GM12873 (cell line): ENCODE measurements around the gene PDZD4.

ENCODE experiments used
- CTCF ChIP-seq: IDR thresholded peaks from 2 replicates; pipeline ENCODE4 v1.5.1; 2012; ENCODE audit warnings: low read depth, mild to moderate bottlenecking, moderate library complexity, low read length, control low read depth; ENCODE audit not compliant: insufficient read depth; ENCODE audit errors: missing control alignments

PDZD4 gene

GRCh38 chrX:153875391-153876111 lies 45.2 kb upstream of the PDZD4 start:
- TF ChIP-seq CTCF = no peak

GRCh38 chrX:153874366-153875125 lies 44.2 kb upstream of the PDZD4 start:
- TF ChIP-seq CTCF = no peak

GRCh38 chrX:153874085-153874365 lies 43.7 kb upstream of the PDZD4 start:
- TF ChIP-seq CTCF = no peak

GRCh38 chrX:153873282-153874084 lies 43.1 kb upstream of the PDZD4 start:
- TF ChIP-seq CTCF = no peak

- no peak for TF ChIP-seq CTCF
These were observed 41.9 kb upstream of the PDZD4 start for GRCh38 chrX:153871946-153872878.

- TF ChIP-seq CTCF = no peak
These were observed 41.1 kb upstream of the PDZD4 start for GRCh38 chrX:153871451-153871850.
